Left cardiac atrium (tissue), 4 donors: ENCODE results near the gene PTPMT1. TPM values are rescaled to one million over a fixed set of nuclear protein-coding genes. Genes with fewer than 3 reads are reported as not detected.
"Not testable (repeated sequence)": the region's sequence is repeated elsewhere in the genome, so short reads cannot be mapped to it uniquely, and the experiment has no call there.

ENCODE experiments used
- ATAC-seq, 2 donors: fragments of 200-7000 bp; cut with Tn5 transposase; one replicate each; pipeline ENCODE4 v1.9.1; 2020; ENCODE audit warnings: mild to moderate bottlenecking in 2 of 2, moderate library complexity in 2 of 2
- DNase-seq: peaks from one replicate; pipeline ENCODE4 v3.0.0-alpha.2; 2020
- intact Hi-C, 2 donors: fragments of 100-400 bp; cut with DNase I; formaldehyde crosslinking; loops; one replicate each; pipeline versions ENCODE4 v1.14.1 to v1.15.1; 2022 to 2023
- total RNA-seq, 2 donors: library from RNA; stranded (reverse); fragmentation: NEBNext Ultra II Directional; extraction: Animal tissue kit (Norgen Biotek cat#: 25700); gene quantifications; one replicate each; pipeline ENCODE4 v1.2.1, GENCODE V29; 2021
- donor health status: DM: no; HTN: yes; CAD: no.
- donor health status: DM: no; HTN: yes; CAD: no; lungs with severe emphysema.
- donor health status: DM: yes; HTN: yes; CAD: no.
- donor health status: Dilated cardiomyopathy.

Gene PTPMT1
- total RNA-seq, 2 donors from 2014 or later: 18.1 to 19.2 TPM

DNA sequence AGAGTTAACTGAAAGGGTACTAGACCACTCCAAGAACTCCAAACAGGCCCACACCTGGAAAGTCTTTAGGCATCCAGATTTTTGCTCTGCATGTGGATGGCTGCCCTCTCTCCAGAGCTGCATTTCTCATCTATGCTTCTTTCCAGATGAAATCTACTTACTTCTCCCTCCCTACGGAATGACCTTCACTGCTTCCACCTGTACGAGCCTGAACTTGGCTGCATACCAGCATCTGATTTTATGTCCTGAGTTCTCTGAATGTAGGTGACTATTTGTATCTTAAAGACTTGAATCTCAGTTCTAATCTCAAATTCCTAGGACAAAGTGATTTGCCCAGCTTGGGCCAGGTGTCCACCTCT, 25.7 kb upstream of the PTPMT1 start:
- no peak for ATAC-seq
- intact Hi-C loops: no loop called here
- DNase-seq: no peak

DNA sequence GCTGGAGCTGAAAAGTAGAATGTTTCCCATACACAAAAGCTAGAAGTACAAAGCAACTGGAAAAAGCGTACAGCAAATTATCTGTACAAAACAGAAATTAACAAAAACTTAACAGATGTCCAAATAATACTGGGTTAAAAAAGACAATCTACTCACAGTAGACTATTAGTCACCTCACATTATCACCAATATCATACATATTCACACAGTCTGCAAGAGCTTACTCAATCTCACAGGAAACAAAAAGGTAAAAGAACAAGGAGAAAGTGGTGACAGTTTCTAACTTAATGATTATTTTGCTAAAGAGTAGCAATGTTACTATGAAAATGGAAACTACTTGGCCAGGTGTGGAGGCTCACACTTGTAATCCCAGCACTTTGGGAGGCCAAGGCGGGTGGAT, 24.3 kb upstream of the PTPMT1 start:
- intact Hi-C loops: no loop called here
- ATAC-seq (no peak), DNase-seq (no peak)

DNA sequence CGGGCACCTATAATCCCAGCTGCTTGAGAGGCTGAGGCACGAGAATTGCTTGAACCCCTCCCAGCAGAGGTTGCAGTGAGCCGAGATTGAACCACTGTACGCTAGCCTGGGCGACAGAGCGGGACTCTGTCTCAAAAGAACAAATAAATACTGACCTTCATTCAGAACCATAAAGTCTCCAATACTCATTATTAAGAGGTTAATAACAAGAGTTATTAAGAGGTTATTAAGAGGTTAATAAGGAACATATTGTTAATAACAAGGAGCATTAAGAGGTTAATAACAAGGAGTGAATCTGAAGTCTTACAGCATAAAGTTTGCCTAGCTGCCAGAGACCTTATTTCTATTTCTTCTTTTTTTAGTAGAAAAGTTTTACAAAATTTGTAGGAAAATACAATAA, 20.1 kb upstream of the PTPMT1 start:
- ATAC-seq (no peak), DNase-seq (no peak)
- intact Hi-C loops: no loop called here

DNA sequence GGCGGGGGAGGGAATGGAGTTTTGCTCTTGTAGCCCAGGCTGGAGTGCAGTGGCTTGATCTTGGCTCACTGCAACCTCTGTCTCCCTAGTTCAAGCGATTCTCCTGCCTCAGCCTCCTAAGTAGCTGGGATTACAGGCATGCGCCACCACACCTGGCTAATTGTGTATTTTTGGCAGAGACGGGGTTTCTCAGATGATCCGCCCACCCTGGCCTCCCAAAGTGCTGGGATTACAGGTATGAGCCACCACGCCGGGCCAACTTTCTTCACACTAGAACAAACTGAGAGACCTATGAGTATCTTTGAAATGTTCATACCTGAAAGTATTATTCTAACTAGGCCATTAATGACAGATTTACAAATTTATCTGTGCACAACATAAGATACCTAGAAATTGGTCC, 19.1 kb upstream of the PTPMT1 start:
- intact Hi-C loops, DNase-seq, ATAC-seq: not testable (repeated sequence)

DNA sequence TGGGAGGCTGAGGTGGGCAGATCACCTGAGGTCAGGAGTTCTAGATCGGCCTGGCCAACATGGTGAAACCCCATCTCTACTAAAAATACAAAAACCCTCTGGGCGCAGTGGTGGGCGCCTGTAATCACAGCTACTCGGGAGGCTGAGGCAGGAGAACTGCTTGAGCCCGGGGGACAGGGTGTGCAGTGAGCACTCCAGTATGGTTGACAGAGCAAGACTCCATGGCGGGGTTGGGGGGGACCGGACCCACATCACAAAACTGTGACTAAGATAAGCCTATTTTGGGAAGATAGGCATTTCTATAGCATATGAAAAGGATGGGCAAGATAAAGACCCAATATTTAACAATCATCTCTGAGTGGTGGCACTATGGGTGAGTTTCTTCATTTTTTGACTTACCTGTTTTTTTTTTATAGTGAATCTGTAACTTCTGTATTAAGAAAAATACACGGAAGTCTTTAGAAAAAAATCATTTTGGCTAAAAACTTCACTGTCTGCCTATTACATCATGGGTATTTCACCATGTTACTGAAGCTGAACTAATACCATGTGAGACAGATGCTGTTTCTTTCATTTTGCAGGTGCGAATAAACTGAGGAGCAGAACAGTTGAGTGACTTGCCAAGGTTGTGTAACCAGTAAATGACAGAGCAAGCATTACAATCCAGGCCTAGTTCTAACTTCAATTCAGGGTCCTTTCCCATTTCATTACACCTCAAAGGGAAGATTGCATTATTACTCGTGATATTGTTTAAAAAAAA, 14.9 kb upstream of the PTPMT1 start:
- no peak for DNase-seq
- no peak for ATAC-seq
- intact Hi-C loops: no loop called here

DNA sequence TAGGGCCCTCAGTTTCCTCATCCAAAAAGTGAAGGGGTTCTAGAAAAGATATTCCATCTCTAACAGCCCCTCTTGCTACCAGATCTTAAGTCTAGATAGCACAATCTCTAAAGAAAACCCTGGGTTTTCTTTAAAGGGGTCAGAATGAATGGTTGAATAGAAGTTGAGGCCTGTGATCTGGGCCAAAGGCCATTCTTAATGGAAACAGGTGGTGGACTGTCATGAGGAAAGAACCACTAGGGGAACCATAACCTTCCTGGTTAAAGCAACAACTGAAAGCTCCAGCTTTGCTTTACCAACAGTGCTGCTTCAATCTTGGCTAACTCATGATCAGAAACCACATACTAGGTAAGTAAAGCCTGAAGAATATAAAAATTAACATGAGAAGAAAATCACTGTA, 14.3 kb upstream of the PTPMT1 start:
- intact Hi-C loops: no loop called here
- ATAC-seq (no peak), DNase-seq (no peak)

DNA sequence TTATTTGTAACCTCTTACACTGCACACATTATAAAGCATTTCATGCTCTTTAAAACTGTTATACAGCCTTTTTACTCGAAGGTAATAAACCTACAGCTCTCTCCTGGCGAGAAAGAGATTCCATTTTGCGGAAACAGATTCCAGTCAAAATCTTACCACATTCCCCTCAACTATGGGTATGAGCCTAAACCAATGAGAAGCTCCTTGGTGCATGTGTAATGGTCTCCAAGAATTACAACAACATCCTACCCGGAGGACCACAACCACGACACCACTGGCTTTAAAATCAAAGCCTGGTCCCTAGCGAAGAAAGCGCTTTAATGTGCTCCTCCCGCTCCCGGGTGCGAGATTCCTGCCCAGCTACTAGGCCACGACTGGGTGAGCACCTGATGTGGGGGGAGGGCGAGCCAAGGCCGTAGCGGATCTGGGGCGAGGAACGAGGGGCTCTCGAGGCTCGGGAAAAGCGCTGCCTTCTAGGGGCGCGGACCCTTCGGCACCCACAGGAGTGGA, 13.3 kb upstream of the PTPMT1 start:
- intact Hi-C loops: no loop called here
- DNase-seq (peak; percentile 24), ATAC-seq (peak; percentile 13 to 23)

DNA sequence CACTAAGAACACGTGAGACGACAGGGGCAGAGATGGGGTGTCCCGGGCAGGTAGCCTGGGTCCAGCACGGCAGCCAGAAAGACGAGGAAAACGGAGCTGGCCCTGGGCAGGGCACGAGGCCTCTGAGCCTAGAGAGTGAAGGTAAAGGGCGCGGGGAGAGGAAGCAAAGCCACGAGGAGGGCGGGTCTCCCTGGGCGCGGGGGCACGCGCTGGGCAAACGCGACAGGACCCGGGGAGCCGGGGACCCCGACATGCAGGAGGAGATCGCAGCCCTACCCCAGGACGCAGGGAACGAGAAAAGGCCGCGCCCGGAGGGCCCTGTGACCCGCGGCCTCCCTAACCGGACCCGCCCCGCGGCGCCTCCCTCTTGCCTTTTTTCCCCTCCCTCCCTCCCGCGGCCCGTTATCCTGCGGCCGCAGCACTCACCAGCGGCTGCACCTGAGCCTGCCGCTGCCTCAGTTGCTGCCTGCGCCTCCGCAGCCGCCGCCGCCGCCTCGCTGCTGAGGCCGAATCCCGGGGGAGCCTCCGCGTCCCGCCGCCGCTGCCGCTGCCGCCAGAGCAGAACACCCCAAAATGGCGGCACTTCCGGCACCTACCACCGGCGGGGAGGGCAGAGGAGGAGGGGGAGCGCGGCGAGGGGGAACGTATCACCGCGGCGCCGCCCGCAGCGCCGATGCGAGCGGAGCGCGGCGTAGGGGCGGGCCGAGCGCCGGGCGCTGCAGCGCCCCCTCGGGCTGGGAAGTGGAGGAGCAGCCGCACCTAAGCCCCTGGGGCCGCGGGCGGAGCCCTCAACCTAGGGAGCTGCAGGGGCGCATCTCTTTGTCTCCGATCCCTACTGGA, 12.6 kb upstream of the PTPMT1 start, which contains the start of gene CELF1:
CELF1 (minus strand) TSS at position 567 of the 840 bp plus-strand sequence. CDS start 53,609 bp downstream, outside the sequence.
- intact Hi-C loops: no loop called here
- DNase-seq: peak; percentile 92

DNA sequence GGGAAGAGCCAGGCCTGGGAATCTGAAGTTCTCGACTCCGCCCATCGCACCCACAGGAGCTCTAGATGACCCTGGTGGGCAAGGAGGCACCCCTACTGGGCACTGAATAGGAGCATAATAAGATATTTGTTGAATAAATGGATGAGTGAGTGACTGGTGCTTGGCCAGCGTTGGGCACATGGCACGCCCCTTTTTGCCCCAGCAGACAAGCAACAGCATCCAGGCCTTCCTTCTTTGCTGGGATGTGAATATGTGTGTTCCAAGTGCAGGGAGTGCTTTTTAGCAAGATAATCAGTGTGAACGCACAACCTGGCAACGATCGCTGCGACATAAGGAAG, 12.0 kb upstream of the PTPMT1 start:
- intact Hi-C loops: no loop called here
- DNase-seq (no peak), ATAC-seq (peak in 1 of 2 donors; percentile 38)

More for the DNA sequence above, 12.6 kb upstream of the PTPMT1 start, which contains the start of gene CELF1:
- peak; percentile 99 for ATAC-seq

DNA sequence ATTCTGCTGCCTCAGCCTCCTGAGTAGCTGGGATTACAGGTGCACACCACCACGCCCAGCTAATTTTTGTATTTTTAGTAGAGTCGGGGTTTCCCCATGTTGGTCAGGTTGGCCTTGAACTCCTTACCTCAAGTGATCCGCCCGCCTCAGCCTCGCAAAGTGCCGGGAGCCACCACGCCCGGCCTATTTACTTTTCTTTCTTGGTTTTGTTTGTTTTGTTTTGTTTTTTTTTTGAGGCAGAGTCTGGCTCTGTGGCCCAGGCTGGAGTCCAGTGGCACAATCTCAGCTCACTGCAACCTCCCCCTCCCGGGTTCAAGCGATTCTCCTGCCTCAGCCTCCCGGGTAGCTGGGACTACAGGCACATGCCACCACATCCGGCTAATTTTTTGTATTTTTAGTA, 8.4 kb upstream of the PTPMT1 start:
- intact Hi-C loops, DNase-seq, ATAC-seq: not testable (repeated sequence)

DNA sequence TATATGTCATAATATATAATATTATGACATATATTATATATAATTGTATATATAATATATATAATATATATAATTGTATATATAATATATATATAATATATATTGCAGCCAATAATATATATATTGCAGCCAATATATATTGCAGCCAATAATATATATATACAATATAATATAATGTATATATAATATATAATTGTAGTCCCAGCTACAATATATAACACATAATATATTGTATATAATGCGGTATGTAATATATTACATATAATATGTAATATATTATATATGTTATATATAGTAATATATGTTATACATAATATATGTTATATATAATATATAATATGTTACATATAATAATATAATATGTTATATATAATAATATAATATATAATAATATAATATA, 6.7 kb upstream of the PTPMT1 start:
- intact Hi-C loops: no loop called here
- DNase-seq: no peak
- ATAC-seq: no peak

DNA sequence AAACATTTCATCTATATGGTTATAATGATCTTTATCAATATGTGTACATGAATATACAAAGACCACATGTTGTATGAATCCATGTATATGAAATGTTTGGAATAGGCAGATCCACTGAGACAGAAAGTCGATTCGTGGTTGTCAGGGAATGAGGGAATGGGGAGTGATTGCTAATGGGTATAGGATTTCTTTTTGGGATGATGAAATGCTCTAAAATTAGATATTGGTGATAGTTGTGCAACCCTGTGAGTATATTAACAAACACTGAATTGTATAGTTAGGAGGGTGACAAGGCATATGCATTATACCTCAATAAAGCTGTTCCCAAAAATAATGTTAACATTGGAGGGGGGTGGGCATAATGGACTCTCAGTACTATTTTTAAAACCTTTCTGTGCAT, 5.0 kb upstream of the PTPMT1 start:
- ATAC-seq: no peak
- no peak for DNase-seq
- intact Hi-C loops: no loop called here

DNA sequence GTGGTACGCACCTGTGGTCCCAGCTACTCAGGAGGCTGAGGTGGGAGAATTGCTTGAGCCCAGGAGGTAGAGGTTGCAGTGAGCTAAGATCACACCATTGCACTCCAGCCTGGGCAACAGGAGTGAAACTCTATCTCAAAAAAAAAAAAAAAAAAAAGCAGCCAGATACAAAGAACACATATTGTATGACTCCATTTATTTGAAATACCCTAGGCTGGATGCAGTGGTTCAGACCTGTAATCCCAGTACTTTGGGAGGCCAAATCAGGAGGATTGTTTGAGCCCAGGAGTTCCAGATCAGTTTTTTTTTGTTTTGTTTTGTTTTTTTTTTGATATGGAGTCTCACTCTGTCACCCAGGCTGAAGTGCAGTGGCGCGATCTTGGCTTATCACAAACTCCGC, 3.0 kb upstream of the PTPMT1 start:
- intact Hi-C loops, DNase-seq, ATAC-seq: not testable (repeated sequence)

DNA sequence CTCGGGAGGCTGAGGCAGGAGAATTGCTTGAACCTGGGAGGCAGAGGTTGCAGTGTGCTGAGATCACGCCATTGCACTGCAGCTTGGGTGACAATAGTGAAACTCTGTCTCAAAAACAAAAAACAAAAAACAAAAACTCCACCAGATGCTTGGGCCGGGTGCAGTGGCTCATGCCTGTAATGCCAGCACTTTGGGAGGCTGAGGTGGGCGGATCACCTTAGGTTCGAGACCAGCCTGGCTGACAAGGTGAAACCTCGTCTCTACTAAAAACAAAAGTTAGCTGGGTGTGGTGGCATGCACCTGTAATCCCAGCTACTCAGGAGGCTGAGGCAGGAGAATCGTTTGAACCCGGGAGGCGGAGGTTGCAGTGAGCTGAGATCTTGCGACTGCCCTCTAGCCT, 1.0 kb upstream of the PTPMT1 start:
- intact Hi-C loops, DNase-seq, ATAC-seq: not testable (repeated sequence)

DNA sequence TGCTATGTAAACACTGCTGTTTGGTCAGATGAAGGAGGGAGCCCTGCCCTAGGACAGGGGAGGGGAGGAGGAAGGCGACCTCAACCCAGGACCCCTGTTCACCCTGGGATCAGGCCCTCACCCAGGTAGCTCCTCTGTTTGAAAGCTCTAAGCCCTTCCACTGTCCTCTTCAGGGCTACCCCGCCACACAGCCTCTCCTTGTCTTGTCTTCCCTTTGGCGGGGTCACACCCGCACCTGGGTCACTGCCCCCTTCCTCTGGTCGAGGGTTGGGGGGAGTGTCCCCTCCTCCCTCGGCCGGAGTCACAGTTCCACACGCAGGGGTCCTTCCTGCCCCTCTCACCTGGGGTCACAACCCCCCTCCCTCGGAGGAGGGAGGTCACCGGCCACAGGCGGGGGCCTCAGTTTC, 463 bp upstream of the PTPMT1 start:
- ATAC-seq: peak; percentile 3 to 14
- no peak for DNase-seq
- intact Hi-C loops: no loop called here

DNA sequence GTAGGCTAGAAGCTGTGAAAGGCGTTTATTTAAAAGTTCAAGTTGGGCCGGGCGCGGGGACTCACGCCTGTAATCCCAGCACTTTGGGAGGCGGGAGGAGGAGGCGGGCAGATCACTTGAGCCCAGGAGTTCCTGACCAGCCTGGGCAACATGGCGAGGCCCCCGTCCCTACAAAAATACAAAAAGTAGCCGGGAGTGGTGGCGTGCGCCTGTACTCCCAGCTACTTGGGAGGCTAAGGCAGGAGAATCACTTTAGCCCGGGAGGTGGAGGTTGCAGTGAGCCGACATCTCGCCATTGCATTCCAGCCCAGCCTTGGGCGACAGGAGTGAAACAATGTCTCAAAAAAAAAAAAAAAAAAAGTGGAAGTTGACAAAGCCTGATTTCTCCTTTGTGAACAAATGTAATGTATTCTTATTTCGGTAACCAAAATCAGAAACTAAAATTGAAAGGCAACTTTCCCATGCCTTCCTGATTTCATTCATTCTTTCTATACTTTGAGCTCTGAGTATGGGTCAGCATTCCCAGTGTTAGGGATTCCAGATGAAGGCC, 825 bp downstream of the PTPMT1 start:
- ATAC-seq (peak; percentile 10 to 22), DNase-seq (no peak)
- intact Hi-C loops: no loop called here

DNA sequence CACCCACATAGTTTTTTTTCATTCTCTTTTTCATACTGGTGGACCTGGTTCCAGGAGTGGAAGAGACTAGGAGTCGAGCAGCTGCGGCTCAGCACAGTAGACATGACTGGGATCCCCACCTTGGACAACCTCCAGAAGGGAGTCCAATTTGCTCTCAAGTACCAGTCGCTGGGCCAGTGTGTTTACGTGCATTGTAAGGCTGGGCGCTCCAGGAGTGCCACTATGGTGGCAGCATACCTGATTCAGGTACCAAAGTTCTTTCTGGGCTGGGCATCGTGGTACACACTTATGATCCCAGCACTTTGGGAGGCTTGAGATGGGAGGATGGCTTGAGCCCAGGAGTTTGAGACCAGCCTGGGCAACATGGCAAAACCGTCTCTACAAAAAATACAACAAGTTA, 4.2 kb downstream of the PTPMT1 start:
- DNase-seq (no peak), ATAC-seq (no peak)
- intact Hi-C loops: no loop called here

DNA sequence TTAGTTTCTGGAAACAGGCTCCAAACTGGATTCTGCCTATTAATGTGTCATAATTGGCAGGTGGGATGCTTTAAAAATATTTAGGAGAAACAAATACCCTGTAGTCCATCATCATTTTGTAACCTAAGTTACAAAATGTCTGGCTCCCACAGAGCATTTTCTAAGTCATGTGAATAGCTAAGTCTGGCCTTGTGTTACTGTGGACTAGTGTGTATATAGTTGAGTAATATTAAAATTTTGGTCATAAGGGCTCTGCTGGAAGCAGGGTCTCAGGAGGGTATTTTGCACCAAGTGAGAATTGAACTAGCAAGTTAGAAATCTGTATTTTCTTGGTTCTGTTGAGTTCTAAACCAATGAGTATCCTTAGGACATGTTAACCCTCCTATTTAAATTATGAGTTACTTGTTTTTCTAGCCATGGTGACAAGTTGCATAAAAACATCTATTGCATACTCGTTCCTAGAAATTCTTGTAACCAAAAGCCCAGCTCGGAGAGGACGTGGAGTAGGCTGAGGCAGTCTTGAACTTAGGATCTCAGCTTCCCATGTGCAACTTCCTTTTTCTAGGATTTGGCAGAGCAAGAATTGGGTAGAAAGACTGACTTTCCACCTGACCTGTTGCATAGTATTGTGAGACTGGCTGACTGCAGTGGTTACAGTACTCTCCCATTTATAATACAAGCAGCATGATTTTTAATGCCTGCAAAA, 5.4 kb downstream of the PTPMT1 start:
- intact Hi-C loops: no loop called here
- peak in 1 of 2 donors; percentile 16 for ATAC-seq
- no peak for DNase-seq

DNA sequence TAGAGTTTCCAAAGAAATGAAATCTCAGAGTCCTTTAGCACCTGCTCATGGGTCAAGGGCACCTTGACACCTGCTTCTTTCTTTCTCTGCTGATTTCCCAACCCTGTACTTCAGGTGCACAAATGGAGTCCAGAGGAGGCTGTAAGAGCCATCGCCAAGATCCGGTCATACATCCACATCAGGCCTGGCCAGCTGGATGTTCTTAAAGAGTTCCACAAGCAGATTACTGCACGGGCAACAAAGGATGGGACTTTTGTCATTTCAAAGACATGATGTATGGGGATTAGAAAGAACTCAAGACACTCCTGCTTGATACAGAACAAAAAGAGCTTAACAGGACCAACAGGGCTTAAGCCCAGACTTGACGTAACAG, 5.9 kb downstream of the PTPMT1 start:
- no peak for DNase-seq
- intact Hi-C loops: no loop called here
- no peak for ATAC-seq
